ENCODE data around the gene ACKR1.
A peak's percentile ranks its signal among the peaks of the same experiment; 100 is the strongest.

Gene ACKR1

DNA sequence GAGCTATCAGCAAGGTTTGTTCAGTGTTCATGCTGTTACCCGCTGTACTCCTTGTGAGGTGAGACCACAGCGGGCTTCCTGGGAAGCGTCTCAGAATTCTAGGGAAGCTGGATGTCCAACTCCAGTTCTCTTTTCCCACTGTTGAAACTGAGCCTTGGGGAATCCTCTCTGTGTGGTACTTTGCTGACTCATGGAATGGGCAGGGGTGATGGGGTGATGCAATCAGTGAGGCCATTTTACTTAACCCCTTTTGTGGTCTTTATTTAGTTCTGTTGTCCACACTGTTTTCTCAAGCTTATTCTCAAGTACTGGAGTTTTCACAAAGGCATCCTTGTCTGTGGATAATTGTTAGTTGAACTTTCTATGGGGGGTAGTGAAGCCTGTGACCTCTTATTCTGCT, 42.6 kb downstream of the ACKR1 start:
- POLR2A ChIA-PET: no interaction called here
- Histone ChIP-seq H3K9me3 (ENCODE audit: control extremely low read depth in 1 of 5, control insufficient read depth in 4 of 5, insufficient read depth in 2 of 5, low read depth in 1 of 5, low read length in 4 of 5) (peaks cover 0 to 12% (median 3%) of the 10 kb centered on the region in 5 experiments), H3K27ac (ENCODE audit: insufficient read depth in 1 of 2, low read depth in 1 of 2, low read length in 2 of 2, poor library complexity in 1 of 2, severe bottlenecking in 2 of 2) (no peak overlapping the region), H3K4me1 (ENCODE audit: control extremely low read depth in 1 of 4, control insufficient read depth in 4 of 4, insufficient read depth in 4 of 4, low read length in 3 of 4) (no peaks in the 10 kb centered on the region), H3K4me3 (ENCODE audit: control insufficient read depth in 1 of 7, extremely low read depth in 1 of 7, insufficient read depth in 4 of 7, low read depth in 2 of 7, low read length in 6 of 7) (no peak overlapping the region), H3K27me3 (replicated peaks in 2 of 5; ENCODE audit: control insufficient read depth in 4 of 5, insufficient read depth in 5 of 5, low read length in 4 of 5) (no peaks in the 10 kb centered on the region), H3K36me3 (ENCODE audit: control insufficient read depth in 4 of 4, insufficient read depth in 4 of 4, low read length in 3 of 4) (no peaks in the 10 kb centered on the region)
- CTCF ChIA-PET: interaction anchor here (1.2 kb wide), 1 partner anchor 9 kb away, joined by 3 read pairs; no protein-coding TSS in a partner anchor
- WGBS (ENCODE audit: insufficient coverage): 100% methylated on average over 3 of the region's 3 CpGs
- DNase-seq: no peak

- CTCF ChIA-PET: interaction anchor here (1.3 kb wide), 1 partner anchor 10 kb away, joined by 3 read pairs; no protein-coding TSS in a partner anchor
- no peak overlapping the region for H3K27ac ChIP-seq (ENCODE audit: insufficient read depth in 1 of 2, low read depth in 1 of 2, low read length in 2 of 2, poor library complexity in 1 of 2, severe bottlenecking in 2 of 2)
- H3K27me3 ChIP-seq (replicated peaks in 2 of 5; ENCODE audit: control insufficient read depth in 4 of 5, insufficient read depth in 5 of 5, low read length in 4 of 5): no peaks in the 10 kb centered on the region
- no peak for DNase-seq
- 100% methylated on average over 1 of the region's 1 CpG for WGBS (ENCODE audit: insufficient coverage)
- no peaks in the 10 kb centered on the region for H3K4me1 ChIP-seq (ENCODE audit: control extremely low read depth in 1 of 4, control insufficient read depth in 4 of 4, insufficient read depth in 4 of 4, low read length in 3 of 4)
- peaks cover 0 to 12% (median 3%) of the 10 kb centered on the region in 5 experiments for H3K9me3 ChIP-seq (ENCODE audit: control extremely low read depth in 1 of 5, control insufficient read depth in 4 of 5, insufficient read depth in 2 of 5, low read depth in 1 of 5, low read length in 4 of 5)
- no peaks in the 10 kb centered on the region for H3K36me3 ChIP-seq (ENCODE audit: control insufficient read depth in 4 of 4, insufficient read depth in 4 of 4, low read length in 3 of 4)
- POLR2A ChIA-PET: no interaction called here
- no peak overlapping the region for H3K4me3 ChIP-seq (ENCODE audit: control insufficient read depth in 1 of 7, extremely low read depth in 1 of 7, insufficient read depth in 4 of 7, low read depth in 2 of 7, low read length in 6 of 7)
Observed at GRCh38 chr1:159248311-159248710, 43.6 kb downstream of the ACKR1 start.

- H3K36me3 ChIP-seq (ENCODE audit: control insufficient read depth in 4 of 4, insufficient read depth in 4 of 4, low read length in 3 of 4): no peaks in the 10 kb centered on the region
- peak; percentile 3 to 11 (median 7) for DNase-seq
Observed at GRCh38 chr1:159250638-159251216, 46.1 kb downstream of the ACKR1 start.

More at GRCh38 chr1:159250638-159251216, 46.1 kb downstream of the ACKR1 start:
- H3K27me3 ChIP-seq (replicated peaks in 2 of 5; ENCODE audit: control insufficient read depth in 4 of 5, insufficient read depth in 5 of 5, low read length in 4 of 5): no peaks in the 10 kb centered on the region
- CTCF ChIA-PET: no interaction called here
- no peak overlapping the region for H3K4me3 ChIP-seq (ENCODE audit: control insufficient read depth in 1 of 7, extremely low read depth in 1 of 7, insufficient read depth in 4 of 7, low read depth in 2 of 7, low read length in 6 of 7)
- 75% methylated on average over 6 of the region's 8 CpGs for WGBS (ENCODE audit: insufficient coverage)
- peaks cover 0 to 12% (median 3%) of the 10 kb centered on the region in 5 experiments for H3K9me3 ChIP-seq (ENCODE audit: control extremely low read depth in 1 of 5, control insufficient read depth in 4 of 5, insufficient read depth in 2 of 5, low read depth in 1 of 5, low read length in 4 of 5)
- H3K27ac ChIP-seq (ENCODE audit: insufficient read depth in 1 of 2, low read depth in 1 of 2, low read length in 2 of 2, poor library complexity in 1 of 2, severe bottlenecking in 2 of 2): no peak overlapping the region
- POLR2A ChIA-PET: no interaction called here
- no peaks in the 10 kb centered on the region for H3K4me1 ChIP-seq (ENCODE audit: control extremely low read depth in 1 of 4, control insufficient read depth in 4 of 4, insufficient read depth in 4 of 4, low read length in 3 of 4)
